Neural progenitor cell (in vitro differentiated cells): ENCODE results near the gene CFAP69. TPM values are rescaled to one million over a fixed set of nuclear protein-coding genes. Genes with fewer than 3 reads are reported as not detected.
A peak's percentile ranks its signal among the peaks of the same experiment; 100 is the strongest.

Source experiments
- DNase-seq: peaks from one replicate; pipeline ENCODE4 v3.0.0-alpha.2; 2016; ENCODE audit warnings: low spot score
- H2AFZ ChIP-seq: fragments of 200-600 bp; sonication (generic); replicated peaks from 2 replicates; pipeline ENCODE4 v1.6.1; 2016; ENCODE audit warnings: antibody characterized with exemption
- H3F3A ChIP-seq: fragments of 200-600 bp; sonication (generic); 2 replicates; pipeline ENCODE4 v1.6.1; 2016; ENCODE audit warnings: antibody characterized with exemption, low read depth
- H3K27ac ChIP-seq: fragments of 200-600 bp; sonication (generic); 2 replicates; pipeline ENCODE4 v1.5.1; 2016; ENCODE audit warnings: mild to moderate bottlenecking
- H3K27me3 ChIP-seq: fragments of 200-600 bp; sonication (generic); 2 replicates; pipeline ENCODE4 v1.6.1; 2016; ENCODE audit warnings: mild to moderate bottlenecking, moderate library complexity
- H3K36me3 ChIP-seq: fragments of 200-600 bp; sonication (generic); 2 replicates; pipeline ENCODE4 v1.5.1; 2016
- H3K4me1 ChIP-seq: fragments of 200-600 bp; sonication (generic); 2 replicates; pipeline ENCODE4 v1.6.1; 2016; ENCODE audit warnings: mixed run types
- H3K4me2 ChIP-seq: fragments of 200-600 bp; sonication (generic); 2 replicates; pipeline ENCODE4 v1.6.1; 2016
- H3K4me3 ChIP-seq: fragments of 200-600 bp; sonication (generic); 2 replicates; pipeline ENCODE4 v1.5.1; 2016
- H3K79me2 ChIP-seq: fragments of 200-600 bp; sonication (generic); 2 replicates; pipeline ENCODE4 v1.6.1; 2016; ENCODE audit warnings: low read depth
- H3K9ac ChIP-seq: fragments of 200-600 bp; sonication (generic); 2 replicates; pipeline ENCODE4 v1.6.1; 2016
- H3K9me3 ChIP-seq: fragments of 200-600 bp; sonication (generic); 2 replicates; pipeline ENCODE4 v1.5.1; 2016; ENCODE audit warnings: low read depth
- H4K20me1 ChIP-seq: fragments of 200-600 bp; sonication (generic); 2 replicates; pipeline ENCODE4 v1.6.1; 2016; ENCODE audit warnings: low read depth
- H3K27ac Mint-ChIP-seq: 3 replicates; pipeline ENCODE4 v1.8.0; 2021; ENCODE audit warnings: mixed read lengths
- H3K27me3 Mint-ChIP-seq: 2 replicates; pipeline ENCODE4 v1.8.0; 2022; ENCODE audit warnings: low read depth, mild to moderate bottlenecking, inconsistent platforms, moderate library complexity, mixed read lengths; ENCODE audit not compliant: insufficient read depth
- H3K36me3 Mint-ChIP-seq: 3 replicates; pipeline ENCODE4 v1.8.0; 2021; ENCODE audit warnings: mixed read lengths
- H3K4me1 Mint-ChIP-seq: 3 replicates; pipeline ENCODE4 v1.8.0; 2021; ENCODE audit warnings: mixed read lengths
- H3K4me3 Mint-ChIP-seq: 3 replicates; pipeline ENCODE4 v1.8.0; 2021; ENCODE audit warnings: mild to moderate bottlenecking, moderate library complexity, mixed read lengths
- H3K9me3 Mint-ChIP-seq: 3 replicates; pipeline ENCODE4 v1.8.0; 2020; ENCODE audit warnings: mixed read lengths
- CTCF ChIP-seq: fragments of 200-600 bp; sonication (generic); IDR thresholded peaks from 2 replicates; pipeline ENCODE4 v1.5.1; 2017; ENCODE audit warnings: antibody characterized with exemption, mild to moderate bottlenecking
- EZH2 ChIP-seq: fragments of 200-600 bp; sonication (generic); IDR thresholded peaks from 2 replicates; pipeline ENCODE4 v1.6.1; 2017; ENCODE audit warnings: antibody characterized with exemption, mild to moderate bottlenecking, moderate library complexity
- EZH2phosphoT487 ChIP-seq: fragments of 200-600 bp; sonication (generic); IDR thresholded peaks from 2 replicates; pipeline ENCODE4 v1.6.1; 2017; ENCODE audit warnings: antibody characterized with exemption
- total RNA-seq: library from RNA; depleted of rRNA; stranded (reverse); fragments of >200 nt; gene quantifications from 2 replicates; pipeline ENCODE4 v1.2.3, GENCODE V29; 2015; ENCODE audit warnings: low replicate concordance

The CFAP69 gene
- total RNA-seq, 1 donor from 2014 or later = 4.8 TPM

DNA sequence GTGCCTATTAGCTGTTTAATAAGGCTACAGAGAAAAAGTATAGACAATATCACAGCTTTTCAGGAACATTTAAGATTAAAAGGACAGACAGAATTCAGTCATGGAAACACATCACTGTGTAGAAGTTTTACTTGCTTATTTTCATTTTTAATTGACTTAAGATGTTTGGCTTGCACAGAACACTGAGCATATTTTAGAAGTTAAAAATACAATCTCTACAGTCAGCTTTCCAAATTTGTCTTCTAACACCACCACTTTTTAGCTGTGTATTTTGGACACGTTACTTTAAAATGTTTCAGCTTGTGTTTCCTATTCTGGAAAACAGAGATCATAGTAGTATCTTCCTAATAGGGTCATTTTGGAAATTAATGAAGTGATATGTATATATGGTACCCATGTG, 11.8 kb downstream of the CFAP69 start:
- Mint-ChIP-seq H3K4me1 (no peaks in the 10 kb centered on the region), H3K36me3 (no peaks in the 10 kb centered on the region), H3K27ac (no peak overlapping the region), H3K4me3 (no peak overlapping the region), H3K27me3 (no peaks in the 10 kb centered on the region), H3K9me3 (no peaks in the 10 kb centered on the region)
- Histone ChIP-seq H4K20me1 (no peaks in the 10 kb centered on the region), H3K9me3 (no peaks in the 10 kb centered on the region), H3K4me2 (no peak overlapping the region), H2AFZ (no peak overlapping the region), H3K4me1 (no peaks in the 10 kb centered on the region), H3K79me2 (no peaks in the 10 kb centered on the region), H3K27me3 (no peaks in the 10 kb centered on the region), H3K27ac (no peak overlapping the region), H3K36me3 (no peaks in the 10 kb centered on the region), H3K4me3 (no peak overlapping the region), H3F3A (no peaks in the 10 kb centered on the region), H3K9ac (no peak overlapping the region)
- no peak for TF ChIP-seq EZH2
- TF ChIP-seq CTCF = no peak
- no peak for TF ChIP-seq EZH2phosphoT487
- DNase-seq = no peak

DNA sequence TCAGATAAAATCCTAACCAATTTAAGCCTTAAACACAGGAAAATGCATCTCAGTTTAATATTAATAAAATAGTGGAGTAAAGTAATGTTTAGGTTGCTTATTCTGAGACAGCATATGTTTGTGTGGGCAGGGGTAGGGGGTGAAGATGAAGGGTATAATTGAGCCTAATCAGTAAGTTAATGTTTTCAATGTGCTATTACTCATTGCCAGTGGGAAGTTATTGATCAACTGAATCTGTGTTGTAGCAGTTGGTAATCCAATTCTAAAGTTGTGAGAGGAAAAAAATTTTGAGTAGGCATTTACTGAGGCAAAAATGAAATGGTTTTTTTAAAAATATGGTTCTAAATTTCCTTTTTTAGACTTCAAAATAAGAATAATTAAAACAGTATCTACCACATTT, 16.5 kb downstream of the CFAP69 start:
- H3K4me1 ChIP-seq = no peaks in the 10 kb centered on the region
- H3K9me3 Mint-ChIP-seq = no peaks in the 10 kb centered on the region
- H3K27ac Mint-ChIP-seq = no peak overlapping the region

DNA sequence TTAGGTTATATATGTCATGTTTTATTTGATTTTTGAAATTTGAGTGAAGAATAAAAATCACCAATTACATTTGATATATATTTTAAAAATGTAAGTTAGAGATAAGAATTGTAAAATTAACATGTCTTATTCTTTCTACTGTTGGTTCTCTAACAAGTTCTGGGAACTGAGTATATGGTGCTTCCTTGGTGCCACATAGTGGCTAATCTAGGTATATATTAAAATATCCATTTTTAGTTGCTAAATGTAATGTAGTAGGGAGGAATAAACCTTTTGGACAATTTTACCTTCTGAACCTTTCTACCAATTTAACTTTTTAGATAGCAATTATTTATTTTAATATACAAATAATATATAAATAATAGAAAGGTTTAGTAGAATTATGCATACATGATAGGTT, 17.5 kb downstream of the CFAP69 start:
- Histone ChIP-seq H3K4me3 (no peak overlapping the region), H3K9me3 (no peaks in the 10 kb centered on the region), H3K9ac (no peak overlapping the region), H3K27me3 (no peaks in the 10 kb centered on the region), H3K27ac (no peak overlapping the region), H3K4me1 (no peaks in the 10 kb centered on the region), H3K4me2 (no peak overlapping the region), H3K36me3 (no peaks in the 10 kb centered on the region), H2AFZ (no peak overlapping the region), H3K79me2 (no peaks in the 10 kb centered on the region), H4K20me1 (no peaks in the 10 kb centered on the region), H3F3A (no peaks in the 10 kb centered on the region)
- no peak overlapping the region for H3K4me3 Mint-ChIP-seq
- no peaks in the 10 kb centered on the region for H3K9me3 Mint-ChIP-seq
- no peaks in the 10 kb centered on the region for H3K4me1 Mint-ChIP-seq
- H3K27me3 Mint-ChIP-seq = no peaks in the 10 kb centered on the region
- H3K27ac Mint-ChIP-seq = no peak overlapping the region
- peak; percentile 19 for DNase-seq
- TF ChIP-seq CTCF = peak; percentile 48
- TF ChIP-seq EZH2phosphoT487 = no peak
- no peaks in the 10 kb centered on the region for H3K36me3 Mint-ChIP-seq

More for the DNA sequence above, 16.5 kb downstream of the CFAP69 start:
- TF ChIP-seq EZH2 = no peak
- no peak for TF ChIP-seq EZH2phosphoT487
- TF ChIP-seq CTCF = no peak
- no peaks in the 10 kb centered on the region for H4K20me1 ChIP-seq
- H3K79me2 ChIP-seq = no peaks in the 10 kb centered on the region
- no peak overlapping the region for H2AFZ ChIP-seq
- H3K27ac ChIP-seq = no peak overlapping the region
- H3K4me1 Mint-ChIP-seq = no peaks in the 10 kb centered on the region
- no peaks in the 10 kb centered on the region for H3K36me3 Mint-ChIP-seq
- H3K27me3 ChIP-seq = no peaks in the 10 kb centered on the region
- no peak for DNase-seq
- no peaks in the 10 kb centered on the region for H3K9me3 ChIP-seq
- no peaks in the 10 kb centered on the region for H3F3A ChIP-seq
- no peak overlapping the region for H3K4me3 ChIP-seq
- H3K4me2 ChIP-seq = no peak overlapping the region
- H3K27me3 Mint-ChIP-seq = no peaks in the 10 kb centered on the region
- no peaks in the 10 kb centered on the region for H3K36me3 ChIP-seq
- no peak overlapping the region for H3K4me3 Mint-ChIP-seq
- no peak overlapping the region for H3K9ac ChIP-seq

GRCh38 chr7:90266808-90267207, 21.8 kb downstream of the CFAP69 start:
- H3K36me3 ChIP-seq = no peaks in the 10 kb centered on the region
- no peaks in the 10 kb centered on the region for H3K9me3 Mint-ChIP-seq
- H3K9me3 ChIP-seq = no peaks in the 10 kb centered on the region
- no peak overlapping the region for H3K9ac ChIP-seq
- H3K27me3 Mint-ChIP-seq = no peaks in the 10 kb centered on the region
- TF ChIP-seq EZH2phosphoT487 = no peak
- no peak for TF ChIP-seq CTCF
- no peak for TF ChIP-seq EZH2
- no peak overlapping the region for H3K4me3 Mint-ChIP-seq
- no peaks in the 10 kb centered on the region for H3K27me3 ChIP-seq
- no peaks in the 10 kb centered on the region for H3K4me1 ChIP-seq
- H4K20me1 ChIP-seq = no peaks in the 10 kb centered on the region
- no peak overlapping the region for H3K27ac ChIP-seq
- DNase-seq = no peak
- no peak overlapping the region for H3K27ac Mint-ChIP-seq
- no peaks in the 10 kb centered on the region for H3K79me2 ChIP-seq
- no peaks in the 10 kb centered on the region for H3F3A ChIP-seq
- no peak overlapping the region for H2AFZ ChIP-seq
- H3K4me1 Mint-ChIP-seq = no peaks in the 10 kb centered on the region
- no peaks in the 10 kb centered on the region for H3K36me3 Mint-ChIP-seq
- H3K4me3 ChIP-seq = no peak overlapping the region
- H3K4me2 ChIP-seq = no peak overlapping the region
